ENCODE data around the gene KDM3A.

Gene KDM3A
- total RNA-seq: 13.3 to 87.3 (median 47.6) reads per million in 17 experiments

GRCh38 chr2:86440631-86441391 lies at the start of gene KDM3A:
KDM3A (plus strand) TSS chr2:86441371; CDS start chr2:86442048, 677 bp downstream.
- DNase-seq: peak; percentile 99 to 100 (median 100)

- DNase-seq: no peak
Measured at GRCh38 chr2:86392873-86393518, 48.2 kb upstream of the KDM3A start.

GRCh38 chr2:86393521-86394491 lies 47.4 kb upstream of the KDM3A start:
- no peak for DNase-seq

GRCh38 chr2:86396291-86396785 lies 44.8 kb upstream of the KDM3A start:
- peak; percentile 47 to 77 (median 62) for DNase-seq

GRCh38 chr2:86397986-86398385 lies 43.2 kb upstream of the KDM3A start:
- DNase-seq: no peak

- peak; percentile 41 to 64 (median 57) for DNase-seq
Measured at GRCh38 chr2:86398500-86399474, 42.4 kb upstream of the KDM3A start.

GRCh38 chr2:86400321-86400720 lies 40.9 kb upstream of the KDM3A start:
- DNase-seq: no peak

GRCh38 chr2:86410581-86410980 lies 30.6 kb upstream of the KDM3A start:
- DNase-seq: no peak

GRCh38 chr2:86411396-86411795 lies 29.8 kb upstream of the KDM3A start:
- DNase-seq: peak; percentile 50 to 73 (median 64)

GRCh38 chr2:86412007-86412406 lies 29.2 kb upstream of the KDM3A start:
- no peak for DNase-seq

- peak in 1 of 4 experiments; percentile 6 for DNase-seq
Measured at GRCh38 chr2:86413296-86414094, 27.7 kb upstream of the KDM3A start.

GRCh38 chr2:86414996-86415395 lies 26.2 kb upstream of the KDM3A start:
- no peak for DNase-seq

- peak; percentile 32 to 75 (median 68) for DNase-seq
Measured at GRCh38 chr2:86416146-86416545, 25.0 kb upstream of the KDM3A start.

GRCh38 chr2:86417961-86418360 lies 23.2 kb upstream of the KDM3A start:
- no peak for DNase-seq

- peak in 3 of 4 experiments; percentile 21 to 31 (median 28) for DNase-seq
Measured at GRCh38 chr2:86420913-86421312, 20.3 kb upstream of the KDM3A start.

GRCh38 chr2:86426271-86426670 lies 14.9 kb upstream of the KDM3A start:
- DNase-seq: no peak

GRCh38 chr2:86429335-86429734 lies 11.8 kb upstream of the KDM3A start:
- no peak for DNase-seq

- DNase-seq: no peak
Measured at GRCh38 chr2:86430368-86430767, 10.8 kb upstream of the KDM3A start.

GRCh38 chr2:86433137-86433536 lies 8.0 kb upstream of the KDM3A start:
- peak; percentile 51 to 85 (median 72) for DNase-seq

GRCh38 chr2:86434290-86434689 lies 6.9 kb upstream of the KDM3A start:
- DNase-seq: no peak
